ENCODE data around the gene RALB. TPM values are rescaled to one million over a fixed set of nuclear protein-coding genes. Genes with fewer than 3 reads are reported as not detected.

The RALB gene
- total and polyA plus RNA-seq, 2 of the 8 experiments (the other 6 are each of a cell fraction or from before 2014, with no cell fraction given): 12.0 to 16.6 TPM

GRCh38 chr2:120287183-120288015, 34.7 kb downstream of the RALB start:
- Histone ChIP-seq H4K8ac (ENCODE audit: extremely low read depth, insufficient read depth, low read length) (no peak overlapping the region), H2BK15ac (ENCODE audit: low read length) (no peak overlapping the region), H3K79me2 (ENCODE audit: control insufficient read depth in 1 of 2, insufficient read depth in 2 of 2, low read length in 2 of 2) (no peaks in the 10 kb centered on the region), H3K4me2 (ENCODE audit: insufficient read depth in 1 of 2, low read depth in 2 of 2, low read length in 2 of 2) (no peak overlapping the region), H3K56ac (replicated peaks; ENCODE audit: insufficient read length, low read depth, low read length) (no peak overlapping the region), H3K27ac (ENCODE audit: low read depth, low read length) (no peak overlapping the region), H4K5ac (ENCODE audit: insufficient read length, low read depth, low read length) (no peak overlapping the region), H3K4ac (replicated peaks; ENCODE audit: insufficient read length, low read depth, low read length) (no peak overlapping the region), H3K18ac (ENCODE audit: extremely low read depth, low read length) (no peak overlapping the region), H3K23ac (ENCODE audit: insufficient read length) (no peak overlapping the region), H3K14ac (ENCODE audit: insufficient read length) (no peak overlapping the region), H3K4me1 (replicated peaks in 1 of 4; ENCODE audit: control insufficient read depth in 3 of 4, insufficient read depth in 4 of 4, low read length in 3 of 4) (peaks cover 0 to 15% (median 14%) of the 10 kb centered on the region in 4 experiments), H3K79me1 (ENCODE audit: low read depth, low read length) (no peaks in the 10 kb centered on the region), H4K91ac (replicated peaks; ENCODE audit: insufficient read length, low read length) (no peak overlapping the region), H2BK120ac (replicated peaks; ENCODE audit: low read depth, low read length) (no peak overlapping the region), H3K36me3 (ENCODE audit: control insufficient read depth in 2 of 4, insufficient read depth in 4 of 4, low read length in 3 of 4) (no peaks in the 10 kb centered on the region), H2AFZ (ENCODE audit: low read length) (no peak overlapping the region), H4K20me1 (replicated peaks in 1 of 2; ENCODE audit: control insufficient read depth in 1 of 2, insufficient read depth in 2 of 2, low read length in 2 of 2) (no peaks in the 10 kb centered on the region), H3K4me3 (ENCODE audit: extremely low read depth in 1 of 4, insufficient read depth in 2 of 4, low read depth in 3 of 4, low read length in 4 of 4) (no peak overlapping the region), H2BK5ac (ENCODE audit: low read depth, low read length) (no peak overlapping the region), H3K27me3 (replicated peaks in 1 of 4; ENCODE audit: control insufficient read depth in 3 of 4, extremely low read depth in 1 of 4, insufficient read depth in 3 of 4, low read length in 3 of 4) (no peaks in the 10 kb centered on the region; a peak in 2 of 7 replicates), H2BK20ac (ENCODE audit: low read length) (no peak overlapping the region; the same call in 1 of the 2 replicates), H3K9me3 (ENCODE audit: insufficient read depth in 2 of 2, low read depth in 1 of 2, low read length in 1 of 2) (no peaks in the 10 kb centered on the region), H2AK5ac (ENCODE audit: low read depth, low read length) (no peak overlapping the region), H3K9ac (replicated peaks in 1 of 4; ENCODE audit: extremely low read depth in 1 of 4, low read depth in 3 of 4, low read length in 3 of 4) (no peak overlapping the region), H3K23me2 (ENCODE audit: low read depth, low read length) (no peaks in the 10 kb centered on the region), H2BK12ac (ENCODE audit: low read depth, low read length) (no peak overlapping the region)
- POLR2A ChIA-PET (ENCODE audit: partially characterized antibody): no interaction called here
- 84% methylated on average over 8 of the region's 8 CpGs; no CpG with 5 or more reads in 1 of the 2 experiments for WGBS, 2 experiments (ENCODE audit: extremely low coverage in 1 of 2, insufficient coverage in 1 of 2, insufficient read length in 1 of 2, insufficient replicate concordance in 2 of 2, low coverage in 1 of 2, low lambda C conversion rate in 2 of 2, missing lambda C conversion rate in 1 of 2)
- no peak for FAIRE-seq
- CTCF ChIA-PET (ENCODE audit: partially characterized antibody): interaction anchor here (1.5 to 7.3 kb wide), 2 partner anchors 14 to 36 kb away, joined by 3 to 75 read pairs; no protein-coding TSS in a partner anchor
- no peak for DNase-seq (ENCODE audit: low read depth in 1 of 2, low spot score in 2 of 2)
- no peak for TF ChIP-seq PHF8 (conservative IDR thresholded peaks at IDR 0.05; ENCODE audit: low read depth, low read length)
